Ovary (tissue), 9 donors: ENCODE measurements around the gene NRROS. TPM values are rescaled to one million over a fixed set of nuclear protein-coding genes. Genes with fewer than 3 reads are reported as not detected.

ENCODE experiments used
- DNase-seq, 5 donors: peaks; one replicate each; pipeline ENCODE4 v3.0.0-alpha.2; 2019 to 2020
- H3K27ac ChIP-seq, 2 donors: fragments of 200-600 bp; one replicate each; pipeline versions ENCODE4 v1.5.1 to v1.8.0; 2019 to 2022
- H3K27me3 ChIP-seq: fragments of 200-600 bp; one replicate; pipeline ENCODE4 v1.8.0; 2022
- H3K36me3 ChIP-seq: fragments of 200-600 bp; sonication (generic); one replicate; pipeline ENCODE4 v1.5.1; 2019
- H3K4me1 ChIP-seq: one replicate; pipeline ENCODE4 v1.8.1; 2013; ENCODE audit warnings: mild to moderate bottlenecking, moderate library complexity; ENCODE audit not compliant: insufficient read depth
- H3K4me3 ChIP-seq: fragments of 200-600 bp; sonication (generic); one replicate; pipeline ENCODE4 v1.5.1; 2017
- H3K9me3 ChIP-seq, 2 donors: fragments of 200-600 bp in 1 of 2; sonication (generic) in 1 of 2; one replicate each; pipeline versions ENCODE4 v1.5.1 to v1.8.1; 2013 to 2019; ENCODE audit warnings: mild to moderate bottlenecking in 1 of 2, moderate library complexity in 1 of 2
- EP300 ChIP-seq: sonication (generic); formaldehyde crosslinking; IDR thresholded peaks from one replicate; pipeline ENCODE4 v1.6.1; 2017; ENCODE audit warnings: antibody characterized with exemption
- POLR2A ChIP-seq: fragments of 450-650 bp; IDR thresholded peaks from one replicate; pipeline ENCODE4 v1.6.1; 2017; ENCODE audit warnings: antibody characterized with exemption, mild to moderate bottlenecking, moderate library complexity
- WGBS, 3 donors: extraction: QIAGEN DNeasy Blood & Tissue Kit in 1 of 3; methylation state at CpG; one replicate each; pipeline versions ENCODE4 v1.1.5 to v1.1.7; 2013 to 2017; 5-methylcytosine and 5-hydroxymethylcytosine counted together
- intact Hi-C, 4 donors: fragments of 100-400 bp; cut with DNase I; formaldehyde crosslinking; loops; one replicate each; pipeline versions ENCODE4 v1.11.0 to v1.15.1; 2022 to 2023
- polyA plus RNA-seq, 2 donors: library from polyadenylated mRNA; stranded (reverse); fragments of 200-250 nt in 1 of 2; fragments of 350-450 nt in 1 of 2; fragmentation: Illumina TruSeq in 1 of 2; extraction: RNeasy Lipid Tissue Mini Kit (QIAGEN cat#74804) in 1 of 2; gene quantifications; one replicate each; pipeline ENCODE4 v1.2.3, GENCODE V29; 2013 to 2014
- total RNA-seq, 7 donors: library from RNA; depleted of rRNA in 2 of 7; stranded (reverse); fragments of >200 nt in 2 of 7; fragmentation: NEBNext Ultra II Directional in 3 of 7; extraction: Animal tissue kit (Norgen Biotek cat#: 25700) in 3 of 7; gene quantifications; one replicate each; pipeline versions ENCODE4 v1.1.0 to v1.2.4, GENCODE V29; 2016 to 2023
- TF ChIP-seq, protein P1 (sequence below), 3 donors: fragments of 450-650 bp in 2 of 3; fragments of 200-600 bp in 1 of 3; IDR thresholded peaks; one replicate each; pipeline versions ENCODE4 v1.5.1 to v1.8.0; 2016 to 2022; ENCODE audit warnings: antibody characterized with exemption in 3 of 3, mild to moderate bottlenecking in 1 of 3
- donor health status: DM: no; HTN: no; CAD: no; lungs with moderate emphysema.
- donor health status: DM: no; HTN: no; CAD: no.
- donor health status: Bipolar disorder and iron deficiency.
- donor health status: DM: yes; HTN: yes; CAD: no.
- donor health status: DM: no; HTN: no; CAD: no.
- donor health status: DM: yes; HTN: yes; CAD: no.

NRROS gene
- total and polyA plus RNA-seq, 9 donors = 0.80 to 6.3 (median 3.2) TPM

DNA sequence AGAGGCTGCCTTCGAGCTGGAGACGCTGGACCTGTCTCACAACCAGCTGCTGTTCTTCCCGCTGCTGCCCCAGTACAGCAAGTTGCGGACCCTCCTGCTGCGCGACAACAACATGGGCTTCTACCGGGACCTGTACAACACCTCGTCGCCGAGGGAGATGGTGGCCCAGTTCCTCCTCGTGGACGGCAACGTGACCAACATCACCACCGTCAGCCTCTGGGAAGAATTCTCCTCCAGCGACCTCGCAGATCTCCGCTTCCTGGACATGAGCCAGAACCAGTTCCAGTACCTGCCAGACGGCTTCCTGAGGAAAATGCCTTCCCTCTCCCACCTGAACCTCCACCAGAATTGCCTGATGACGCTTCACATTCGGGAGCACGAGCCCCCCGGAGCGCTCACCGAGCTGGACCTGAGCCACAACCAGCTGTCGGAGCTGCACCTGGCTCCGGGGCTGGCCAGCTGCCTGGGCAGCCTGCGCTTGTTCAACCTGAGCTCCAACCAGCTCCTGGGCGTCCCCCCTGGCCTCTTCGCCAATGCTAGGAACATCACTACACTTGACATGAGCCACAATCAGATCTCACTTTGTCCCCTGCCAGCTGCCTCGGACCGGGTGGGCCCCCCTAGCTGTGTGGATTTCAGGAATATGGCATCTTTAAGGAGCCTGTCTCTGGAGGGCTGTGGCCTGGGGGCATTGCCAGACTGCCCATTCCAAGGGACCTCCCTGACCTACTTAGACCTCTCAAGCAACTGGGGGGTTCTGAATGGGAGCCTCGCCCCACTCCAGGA, 21.1 kb downstream of the NRROS start:
- H3K9me3 ChIP-seq = no peaks in the 10 kb centered on the region
- intact Hi-C loops = no loop called here
- 75 to 85% (median 82%) methylated on average over 30 to 32 of the region's 32 CpGs for WGBS, 3 donors
- TF ChIP-seq EP300 (no peak), POLR2A (no peak)
- no peak overlapping the region for H3K27ac ChIP-seq
- no peaks in the 10 kb centered on the region for H3K36me3 ChIP-seq
- no peaks in the 10 kb centered on the region for H3K27me3 ChIP-seq
- no peak overlapping the region for H3K4me3 ChIP-seq
- no peaks in the 10 kb centered on the region for H3K4me1 ChIP-seq
- DNase-seq = no peak

DNA sequence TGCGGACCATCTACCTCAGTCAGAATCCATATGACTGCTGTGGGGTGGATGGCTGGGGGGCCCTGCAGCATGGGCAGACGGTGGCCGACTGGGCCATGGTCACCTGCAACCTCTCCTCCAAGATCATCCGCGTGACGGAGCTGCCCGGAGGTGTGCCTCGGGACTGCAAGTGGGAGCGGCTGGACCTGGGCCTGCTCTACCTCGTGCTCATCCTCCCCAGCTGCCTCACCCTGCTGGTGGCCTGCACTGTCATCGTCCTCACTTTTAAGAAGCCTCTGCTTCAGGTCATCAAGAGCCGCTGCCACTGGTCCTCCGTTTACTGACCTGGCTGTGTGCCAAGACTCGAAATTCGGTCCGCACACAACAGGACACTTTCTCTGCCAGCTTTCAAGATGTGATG, 21.9 kb downstream of the NRROS start:
- no peaks in the 10 kb centered on the region for H3K9me3 ChIP-seq
- H3K4me1 ChIP-seq = no peaks in the 10 kb centered on the region
- H3K27ac ChIP-seq = no peak overlapping the region
- no peak for DNase-seq
- H3K36me3 ChIP-seq = no peaks in the 10 kb centered on the region
- no peak for TF ChIP-seq EP300
- no peak for TF ChIP-seq POLR2A
- TF ChIP-seq, protein P1, sequence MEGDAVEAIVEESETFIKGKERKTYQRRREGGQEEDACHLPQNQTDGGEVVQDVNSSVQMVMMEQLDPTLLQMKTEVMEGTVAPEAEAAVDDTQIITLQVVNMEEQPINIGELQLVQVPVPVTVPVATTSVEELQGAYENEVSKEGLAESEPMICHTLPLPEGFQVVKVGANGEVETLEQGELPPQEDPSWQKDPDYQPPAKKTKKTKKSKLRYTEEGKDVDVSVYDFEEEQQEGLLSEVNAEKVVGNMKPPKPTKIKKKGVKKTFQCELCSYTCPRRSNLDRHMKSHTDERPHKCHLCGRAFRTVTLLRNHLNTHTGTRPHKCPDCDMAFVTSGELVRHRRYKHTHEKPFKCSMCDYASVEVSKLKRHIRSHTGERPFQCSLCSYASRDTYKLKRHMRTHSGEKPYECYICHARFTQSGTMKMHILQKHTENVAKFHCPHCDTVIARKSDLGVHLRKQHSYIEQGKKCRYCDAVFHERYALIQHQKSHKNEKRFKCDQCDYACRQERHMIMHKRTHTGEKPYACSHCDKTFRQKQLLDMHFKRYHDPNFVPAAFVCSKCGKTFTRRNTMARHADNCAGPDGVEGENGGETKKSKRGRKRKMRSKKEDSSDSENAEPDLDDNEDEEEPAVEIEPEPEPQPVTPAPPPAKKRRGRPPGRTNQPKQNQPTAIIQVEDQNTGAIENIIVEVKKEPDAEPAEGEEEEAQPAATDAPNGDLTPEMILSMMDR (IDR thresholded peaks at IDR 0.05) = no peak
- 69 to 76% (median 71%) methylated on average over 16 of the region's 16 CpGs for WGBS, 3 donors
- no peak overlapping the region for H3K4me3 ChIP-seq
- H3K27me3 ChIP-seq = no peaks in the 10 kb centered on the region
- intact Hi-C loops = no loop called here

DNA sequence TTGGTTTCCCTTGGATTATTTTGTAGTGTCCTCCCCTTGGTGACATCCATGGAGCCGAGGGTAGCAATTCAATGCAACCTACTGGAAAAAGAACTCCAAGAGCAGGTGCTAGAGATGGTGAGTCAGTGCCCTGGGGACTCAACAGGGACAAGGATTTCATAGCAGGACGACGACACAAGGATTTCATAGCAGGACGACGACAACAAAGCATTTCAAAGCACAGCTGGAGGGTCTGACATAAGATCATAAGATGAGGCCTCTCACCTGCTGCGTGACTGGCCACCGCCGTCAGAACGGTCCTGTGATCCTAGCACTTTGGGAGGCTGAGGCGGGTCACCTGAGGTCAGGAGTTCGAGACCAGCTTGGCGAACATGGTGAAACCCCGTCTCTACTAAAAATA, 22.5 kb downstream of the NRROS start:
- 72 to 81% (median 81%) methylated on average over 13 of the region's 13 CpGs for WGBS, 3 donors
- no peak for DNase-seq
- intact Hi-C loops = no loop called here

DNA sequence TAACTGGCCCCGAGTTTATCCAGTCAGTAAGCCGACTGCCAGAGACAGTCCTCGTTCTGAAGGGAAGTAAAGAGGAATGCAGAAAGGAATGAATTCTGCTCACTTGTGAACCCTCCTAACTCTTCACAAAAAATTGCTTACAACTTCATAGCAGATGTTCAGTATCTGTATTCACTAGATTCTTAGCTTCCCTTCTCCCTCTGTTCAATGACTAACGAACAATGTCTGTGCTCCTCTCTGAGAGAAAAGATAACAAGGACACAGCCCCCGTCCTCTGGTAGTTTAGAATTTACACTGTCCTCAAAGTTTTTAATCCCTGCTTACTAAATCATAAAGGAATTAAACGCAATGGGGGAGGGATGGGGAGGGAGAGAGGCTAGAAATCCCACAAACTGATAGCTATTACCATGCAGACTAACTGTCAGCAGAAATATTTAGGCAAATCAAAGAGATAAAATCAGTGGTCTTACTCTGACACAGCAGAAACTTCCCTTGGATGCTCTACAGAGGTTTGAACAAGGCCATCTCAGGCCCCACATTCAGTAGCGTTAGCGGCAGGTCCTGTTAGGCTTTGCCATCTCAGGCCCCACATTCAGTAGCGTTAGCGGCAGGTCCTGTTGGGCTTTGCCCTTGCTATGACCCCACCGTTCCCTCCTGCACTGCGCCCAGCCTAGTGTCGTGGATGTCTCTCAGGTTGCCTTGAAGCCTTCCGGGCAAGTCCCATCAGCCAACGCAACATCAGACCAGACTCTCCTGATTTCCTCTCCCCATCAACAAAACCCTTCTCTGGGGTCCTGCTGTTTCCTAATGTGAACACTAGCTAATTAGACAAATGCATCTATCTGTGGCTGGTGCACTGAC, 23.4 kb downstream of the NRROS start:
- H3K4me3 ChIP-seq = no peak overlapping the region
- H3K36me3 ChIP-seq = no peaks in the 10 kb centered on the region
- intact Hi-C loops = no loop called here
- WGBS, 3 donors = 16 to 30% (median 24%) methylated on average over 15 of the region's 15 CpGs
- no peaks in the 10 kb centered on the region for H3K4me1 ChIP-seq
- no peak for DNase-seq
- no peaks in the 10 kb centered on the region for H3K9me3 ChIP-seq
- H3K27ac ChIP-seq = no peak overlapping the region
- TF ChIP-seq, protein P1 (IDR thresholded peaks at IDR 0.05) = no peak
- TF ChIP-seq POLR2A = no peak
- TF ChIP-seq EP300 = no peak
- no peaks in the 10 kb centered on the region for H3K27me3 ChIP-seq

More for the DNA sequence above, 22.5 kb downstream of the NRROS start:
- no peaks in the 10 kb centered on the region for H3K4me1 ChIP-seq
- TF ChIP-seq, protein P1 (IDR thresholded peaks at IDR 0.05) = no peak
- TF ChIP-seq POLR2A (no peak), EP300 (no peak)
- no peak overlapping the region for H3K4me3 ChIP-seq
- no peaks in the 10 kb centered on the region for H3K27me3 ChIP-seq
- no peaks in the 10 kb centered on the region for H3K9me3 ChIP-seq
- H3K36me3 ChIP-seq = no peaks in the 10 kb centered on the region
- no peak overlapping the region for H3K27ac ChIP-seq
